Mesenteric fat pad (tissue), 1 donor: Measurements from ENCODE around the gene ATG4D. TPM values are rescaled to one million over a fixed set of nuclear protein-coding genes. Genes with fewer than 3 reads are reported as not detected.

Experiments used
- DNase-seq: peaks from one replicate; pipeline ENCODE4 v3.0.0-alpha.2; 2020; ENCODE audit warnings: low spot score
- long read RNA-seq: library from polyadenylated mRNA; unstranded; transcript quantifications from one replicate; pipeline ENCODE4 v2.0.0, GENCODE V29; 2020
- total RNA-seq: library from RNA; stranded (reverse); fragmentation: NEBNext Ultra II Directional; extraction: Animal tissue kit (Norgen Biotek cat#: 25700); gene quantifications from one replicate; pipeline ENCODE4 v1.2.1, GENCODE V29; 2021
- donor health status: DM: yes; HTN: yes; CAD: no.

The ATG4D gene
- 19.0 TPM for total RNA-seq
- long read RNA-seq, partial matches to known transcripts = 1 of 5 reads
- long read RNA-seq, other reads (novel, unspliced or antisense) = 1 of 5 reads

DNA sequence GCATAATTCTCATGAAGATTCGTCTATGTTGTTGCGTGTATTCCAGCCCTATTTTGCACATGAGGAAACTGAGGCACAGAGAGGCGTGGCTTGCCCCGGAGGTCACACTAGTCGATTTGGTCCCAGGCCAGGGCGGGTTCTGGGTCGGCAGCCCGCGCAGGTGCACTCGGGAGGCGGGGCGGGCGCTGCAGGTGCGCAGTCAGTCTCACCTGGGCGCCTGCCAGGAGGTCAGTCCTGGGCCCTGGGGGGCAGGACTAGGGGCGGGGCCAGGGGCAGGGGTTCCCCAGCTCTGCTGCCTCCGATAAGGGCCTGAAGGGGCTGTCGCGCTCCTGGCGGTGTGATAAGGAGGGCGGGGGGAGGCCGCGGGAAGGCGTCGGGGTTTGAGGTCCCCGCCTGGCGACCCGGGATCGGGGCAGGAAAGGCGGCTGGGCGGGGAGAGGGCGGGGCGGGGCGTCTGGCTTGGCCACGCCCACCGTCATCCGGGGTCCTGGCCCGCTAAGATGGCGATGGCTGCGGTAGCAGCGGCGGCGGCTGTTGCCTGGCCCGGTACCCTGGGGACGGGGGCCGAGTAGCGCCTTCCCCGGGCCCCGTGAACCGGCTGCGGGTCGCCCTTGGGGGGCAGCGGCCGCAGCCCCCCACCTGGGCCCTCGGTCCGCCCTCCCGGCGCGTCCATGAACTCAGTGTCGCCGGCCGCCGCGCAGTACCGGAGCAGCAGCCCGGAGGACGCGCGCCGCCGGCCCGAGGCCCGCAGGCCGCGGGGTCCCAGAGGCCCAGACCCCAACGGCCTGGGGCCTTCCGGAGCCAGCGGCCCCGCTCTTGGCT is at the start of gene ATG4D:
ATG4D (plus strand) TSS at position 485 of the 822 bp plus-strand sequence; CDS start at position 672, 187 bp downstream.
- DNase-seq = peak; percentile 92

DNA sequence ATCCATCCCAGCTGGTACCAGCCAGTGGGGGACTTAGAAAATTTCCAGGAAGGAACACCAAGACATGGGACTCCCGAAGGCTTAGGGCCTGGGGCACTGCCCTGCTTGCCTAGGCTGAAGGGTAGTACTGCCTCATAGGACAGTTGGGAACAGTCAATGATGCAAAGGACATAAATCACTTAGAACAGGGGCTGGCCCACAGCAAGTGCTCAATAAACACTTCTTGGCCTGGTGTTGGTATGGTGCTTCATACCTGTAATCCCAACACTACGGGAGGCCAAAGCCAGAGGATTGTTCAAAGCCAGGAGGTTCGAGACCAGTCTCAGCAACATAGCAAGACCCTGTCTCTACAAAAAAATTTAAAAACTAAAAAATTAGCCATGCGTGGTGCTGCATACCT is 46.3 kb upstream of the ATG4D start:
- no peak for DNase-seq

DNA sequence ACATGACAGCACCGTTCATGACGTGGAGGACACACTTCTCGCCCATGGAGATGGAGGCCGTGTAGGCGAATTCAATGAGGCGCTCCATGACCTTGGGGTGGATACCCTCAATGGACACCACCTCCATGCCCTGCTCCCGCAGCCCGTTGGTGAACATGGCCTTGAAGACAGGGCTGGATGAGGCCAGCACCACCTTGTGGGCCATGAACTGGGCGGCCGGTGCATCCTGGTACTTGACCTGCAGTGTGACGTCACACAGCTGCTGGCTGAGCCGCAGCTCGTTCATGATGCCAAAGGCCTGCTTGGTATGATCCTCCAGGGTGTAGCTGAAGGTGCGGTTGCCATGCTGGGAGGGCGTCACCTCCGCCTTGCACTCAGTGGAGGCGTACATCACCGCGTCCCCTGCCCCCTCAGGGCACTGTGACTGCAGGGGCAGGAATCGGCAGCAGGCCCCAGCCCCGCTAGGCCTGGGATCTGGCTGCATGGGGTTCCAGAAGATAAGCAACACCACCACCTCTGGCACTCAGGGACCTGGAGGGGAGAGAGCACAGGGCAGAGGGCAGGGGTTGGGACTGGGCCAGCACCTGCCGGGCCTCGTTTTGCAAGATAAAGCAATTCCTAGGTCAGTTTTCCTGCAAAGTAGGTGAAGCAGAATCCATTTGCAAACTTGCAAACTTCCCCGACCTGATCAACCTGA is 44.0 kb upstream of the ATG4D start:
- no peak for DNase-seq

DNA sequence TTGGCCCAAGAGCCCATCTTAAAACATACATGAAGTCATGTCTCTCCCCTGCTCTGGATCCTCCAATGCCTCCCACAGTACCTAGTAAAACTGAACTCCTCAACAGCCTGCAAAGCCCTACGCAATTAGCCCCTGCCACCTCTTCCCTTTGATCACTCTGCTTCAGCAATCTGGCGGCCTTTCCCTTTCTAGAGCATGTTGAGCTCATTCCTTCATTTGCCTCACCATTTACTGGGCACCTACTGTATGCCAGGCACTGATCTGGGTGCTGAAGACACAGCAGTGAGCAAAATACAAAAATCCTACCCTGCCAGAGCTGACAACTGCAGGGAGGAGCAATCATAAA is 43.5 kb upstream of the ATG4D start:
- DNase-seq = no peak

GRCh38 chr19:10501971-10502523 is 41.7 kb upstream of the ATG4D start:
- peak; percentile 91 for DNase-seq

DNA sequence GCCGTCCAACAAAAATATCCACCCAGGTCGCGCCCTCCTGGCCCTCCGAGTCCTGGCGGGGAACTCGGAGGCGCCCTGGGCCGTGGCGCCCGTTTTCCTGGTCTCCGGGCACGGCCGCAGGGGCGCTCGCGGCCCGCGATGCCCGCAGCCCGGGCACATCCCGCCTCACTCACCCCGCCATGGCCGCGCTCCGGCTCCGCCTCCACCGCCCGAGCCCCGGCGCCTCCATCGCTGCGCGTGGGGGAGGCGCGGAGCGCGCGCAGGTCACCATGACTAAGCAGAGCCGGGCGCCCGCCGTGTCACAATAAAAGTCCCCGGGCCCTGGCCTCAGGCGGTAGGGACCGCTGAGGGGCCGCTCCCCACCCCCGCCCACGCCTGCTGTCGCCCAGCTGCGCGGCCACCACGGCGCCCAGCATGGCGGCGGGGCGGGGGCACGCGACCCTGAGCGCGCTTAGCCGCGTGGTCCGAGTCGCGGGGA is 41.1 kb upstream of the ATG4D start:
- peak; percentile 98 for DNase-seq

DNA sequence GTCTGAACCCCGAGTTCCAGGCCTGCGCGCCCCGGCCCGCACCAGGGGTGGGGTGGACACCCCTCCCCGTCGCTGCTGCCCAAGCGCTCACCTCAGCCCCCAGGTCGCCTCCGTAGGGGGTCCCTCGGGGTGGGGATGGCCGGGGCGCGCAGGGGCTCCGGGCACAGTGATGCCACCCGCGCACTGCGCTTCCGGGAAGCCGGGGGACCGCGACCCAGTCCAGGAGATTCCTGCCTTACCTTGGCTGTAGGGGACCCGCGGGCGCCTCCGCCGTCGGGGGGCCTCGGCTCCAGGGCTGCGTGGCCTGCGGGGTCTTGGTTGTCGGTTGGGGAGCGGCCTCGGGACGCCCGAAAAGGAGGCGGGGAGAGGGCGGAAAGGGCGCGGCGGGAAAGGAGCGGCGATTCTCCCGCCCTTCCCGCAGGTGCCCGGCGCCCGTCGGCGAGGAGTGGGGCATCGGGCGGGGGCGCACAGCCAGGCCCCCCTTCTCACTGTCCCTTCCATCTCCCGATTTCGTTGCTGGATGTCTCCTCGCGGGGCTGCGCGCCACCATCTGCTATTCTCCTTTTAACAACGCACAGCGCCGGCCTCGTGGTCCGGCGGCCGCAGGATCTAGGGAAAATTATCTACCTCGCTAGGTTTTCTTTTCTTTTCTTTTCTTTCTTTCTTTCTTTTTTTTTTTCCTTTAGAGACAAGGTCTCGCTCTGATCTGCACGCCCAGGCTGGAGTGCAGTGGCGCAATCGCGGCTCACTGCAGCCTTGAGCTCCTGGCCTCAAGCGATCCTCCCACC is 40.5 kb upstream of the ATG4D start, which contains the start of gene KEAP1:
KEAP1 (minus strand) TSS at position 355 of the 788 bp plus-strand sequence. CDS start 3,323 bp downstream, outside the sequence.
- no peak for DNase-seq

GRCh38 chr19:10505583-10506229 is 38.0 kb upstream of the ATG4D start:
- no peak for DNase-seq

DNA sequence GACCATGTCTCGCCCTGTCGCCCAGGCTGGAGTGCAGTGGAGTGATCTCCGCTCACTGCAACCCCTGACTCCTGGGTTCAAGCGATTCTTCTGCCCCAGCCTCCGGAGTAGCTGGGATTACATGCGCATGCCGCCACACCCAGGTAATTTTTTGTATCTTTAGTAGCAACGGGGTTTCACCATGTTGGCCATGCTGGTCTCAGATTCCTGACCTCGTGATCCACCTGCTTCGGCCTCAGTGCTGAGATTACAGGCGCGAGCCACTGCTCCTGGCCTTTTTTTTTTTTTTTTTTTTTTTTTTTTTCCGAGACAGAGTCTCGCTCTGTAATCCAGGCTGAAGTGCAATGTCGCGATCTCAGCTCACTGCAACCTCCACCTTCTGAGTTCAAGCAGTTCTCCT is 35.7 kb upstream of the ATG4D start:
- no peak for DNase-seq

DNA sequence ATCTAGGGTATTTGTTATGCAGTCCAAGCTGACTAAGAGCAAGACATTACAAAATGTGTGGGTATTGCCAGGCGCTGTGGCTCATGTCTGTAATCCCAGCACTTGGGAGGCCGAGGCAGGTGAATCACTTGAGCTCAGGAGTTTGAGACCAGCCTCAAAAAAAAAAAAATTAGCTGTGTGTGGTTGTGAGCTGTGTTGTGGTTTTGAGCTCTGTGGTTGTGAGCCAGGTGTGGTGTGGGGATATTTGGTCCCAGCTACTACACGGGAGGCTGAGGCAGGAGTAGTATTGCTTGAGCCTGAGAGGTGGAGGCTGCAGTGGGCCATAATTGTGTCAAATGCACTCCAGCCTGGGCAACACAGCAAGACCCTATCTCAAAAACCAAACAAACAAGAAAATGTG is 35.0 kb upstream of the ATG4D start:
- no peak for DNase-seq

DNA sequence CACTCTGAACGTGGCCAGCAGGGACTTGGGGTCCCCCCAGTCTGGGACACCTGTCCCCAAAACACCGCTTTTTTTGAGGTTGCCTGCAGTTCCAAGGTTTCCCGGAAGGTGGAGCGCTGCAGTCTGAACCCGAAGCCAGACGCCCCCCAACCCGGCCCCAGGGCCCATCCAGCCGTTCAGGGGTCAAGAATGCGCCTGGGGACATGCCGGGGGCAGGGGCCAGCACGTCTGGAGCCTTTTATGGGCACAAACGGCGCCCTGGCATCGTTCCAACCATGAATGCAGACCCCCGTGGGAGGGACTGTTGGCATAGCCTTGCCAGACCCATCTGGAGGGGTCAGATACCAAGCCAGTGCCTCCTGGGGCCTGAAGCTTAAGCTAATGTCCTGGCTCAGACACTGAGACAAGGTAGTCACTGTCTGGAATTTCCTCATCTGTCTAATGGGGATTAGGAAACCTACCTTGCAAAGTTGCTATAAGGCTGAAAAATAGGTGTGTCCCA is 33.4 kb upstream of the ATG4D start:
- DNase-seq = no peak

- no peak for DNase-seq
Observed at GRCh38 chr19:10513223-10513622, 30.5 kb upstream of the ATG4D start.

DNA sequence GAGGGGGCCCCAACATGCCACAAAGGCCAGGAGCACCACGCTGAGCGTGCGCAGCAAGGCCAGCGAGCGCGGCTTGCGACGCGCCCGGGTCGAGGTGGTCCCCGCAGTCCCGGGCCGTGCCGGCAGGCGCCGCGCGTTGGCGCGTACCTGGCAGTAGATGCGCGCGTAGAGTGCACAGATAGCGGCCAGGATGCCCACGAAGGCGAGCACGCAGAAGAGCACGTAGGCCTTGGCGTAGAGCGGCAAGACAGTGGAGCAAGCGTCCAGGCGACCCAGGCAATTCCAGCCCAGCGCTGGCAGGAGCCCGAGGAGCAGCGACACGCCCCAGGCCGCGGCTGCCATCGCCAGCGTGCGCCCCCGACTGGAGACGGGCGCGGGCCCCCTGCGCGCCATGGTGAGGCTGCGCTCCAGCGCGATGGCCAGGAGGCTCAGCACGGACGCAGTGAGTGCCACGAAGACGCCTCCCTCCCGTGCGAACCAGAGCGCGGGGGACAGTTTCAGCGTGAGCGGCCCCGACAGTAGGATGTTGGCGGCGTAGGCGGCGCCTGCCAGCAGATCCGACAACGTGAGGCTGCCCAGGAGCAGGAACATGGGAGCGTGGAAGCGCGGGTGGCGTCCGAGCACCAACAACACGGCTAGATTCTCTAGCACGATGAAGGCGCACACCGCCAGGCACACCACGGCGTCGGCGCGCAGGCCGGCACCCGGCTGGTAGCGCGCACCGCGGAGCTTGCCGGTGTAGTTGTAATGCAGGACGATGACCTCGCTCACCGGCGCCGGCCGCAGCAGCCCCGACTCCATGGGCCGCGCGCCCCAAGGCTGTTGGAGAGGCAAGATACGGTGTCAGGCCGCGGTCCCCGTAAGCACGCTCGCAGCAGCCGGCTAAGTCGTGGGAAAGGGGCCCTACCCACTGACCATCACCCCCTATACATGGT is 29.2 kb upstream of the ATG4D start:
- no peak for DNase-seq

DNA sequence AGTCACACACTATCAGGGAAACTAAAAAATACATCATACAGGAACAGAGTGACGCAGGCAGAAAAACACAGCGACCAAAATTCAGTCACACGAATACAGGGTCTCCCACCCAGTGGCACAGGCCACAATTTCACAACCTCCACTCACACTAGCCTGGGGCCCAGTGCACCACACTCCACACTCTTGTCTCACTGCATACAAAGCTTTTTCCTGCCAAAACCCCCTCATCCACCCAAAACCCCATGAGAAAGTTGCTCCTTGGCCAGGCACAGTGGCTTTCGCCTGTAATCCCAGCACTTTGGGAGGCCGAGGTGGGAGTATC is 27.7 kb upstream of the ATG4D start:
- no peak for DNase-seq

GRCh38 chr19:10516671-10517286 is 26.9 kb upstream of the ATG4D start:
- no peak for DNase-seq

DNA sequence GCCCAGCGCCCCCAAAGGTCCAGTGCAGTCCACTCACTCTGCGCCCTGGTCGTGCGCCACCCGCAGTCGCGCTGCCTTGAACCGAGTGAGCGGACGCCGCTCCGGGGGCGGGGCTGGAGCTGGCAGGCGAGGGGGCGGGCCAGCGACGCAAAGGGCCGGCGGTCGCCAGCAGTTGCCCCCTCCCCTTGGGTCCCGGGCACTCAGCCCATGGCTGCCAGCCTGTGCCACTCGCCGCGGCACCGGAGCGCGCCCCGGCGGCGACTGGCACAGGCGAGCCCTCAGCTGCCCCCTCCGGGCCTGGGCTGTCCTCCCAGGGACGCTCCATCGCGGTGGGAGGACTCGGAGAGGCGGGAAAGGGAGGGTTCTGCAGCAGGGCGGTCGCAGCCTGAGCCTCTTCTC is 26.3 kb upstream of the ATG4D start, which contains the start of gene S1PR5:
S1PR5 (minus strand) TSS at position 87 of the 399 bp plus-strand sequence. CDS start 2,436 bp downstream, outside the sequence.
- DNase-seq = no peak

- no peak for DNase-seq
Observed at GRCh38 chr19:10517760-10518443, 25.8 kb upstream of the ATG4D start.
